ENCODE measurements around the gene RBM47.
"Not testable (repeated sequence)": the region's sequence is repeated elsewhere in the genome, so short reads cannot be mapped to it uniquely, and the experiment has no call there.

Gene RBM47

GRCh38 chr4:40563401-40563800 is 66.3 kb downstream of the RBM47 start:
- DNase-seq (ENCODE audit: low spot score) = no peak

- DNase-seq (ENCODE audit: low spot score) = no peak
These were observed 67.0 kb downstream of the RBM47 start for GRCh38 chr4:40562681-40563080.

GRCh38 chr4:40562208-40562607 is 67.5 kb downstream of the RBM47 start:
- no peak for DNase-seq (ENCODE audit: low spot score)

- DNase-seq (ENCODE audit: low spot score) = not testable (repeated sequence)
These were observed 68.0 kb downstream of the RBM47 start for GRCh38 chr4:40561543-40562177.

GRCh38 chr4:40559585-40560465 is 69.8 kb downstream of the RBM47 start:
- no peak for DNase-seq (ENCODE audit: low spot score)

- no peak for DNase-seq (ENCODE audit: low spot score)
These were observed 71.9 kb downstream of the RBM47 start for GRCh38 chr4:40557736-40558135.

- no peak for DNase-seq (ENCODE audit: low spot score)
These were observed 74.3 kb downstream of the RBM47 start for GRCh38 chr4:40555176-40555900.

- DNase-seq (ENCODE audit: low spot score) = not testable (repeated sequence)
These were observed 75.0 kb downstream of the RBM47 start for GRCh38 chr4:40554641-40555040.

GRCh38 chr4:40553995-40554394 is 75.7 kb downstream of the RBM47 start:
- no peak for DNase-seq (ENCODE audit: low spot score)

GRCh38 chr4:40552536-40552935 is 77.1 kb downstream of the RBM47 start:
- no peak for DNase-seq (ENCODE audit: low spot score)

- DNase-seq (ENCODE audit: low spot score) = not testable (repeated sequence)
These were observed 78.0 kb downstream of the RBM47 start for GRCh38 chr4:40551568-40552136.

GRCh38 chr4:40550948-40551462 is 78.7 kb downstream of the RBM47 start:
- DNase-seq (ENCODE audit: low spot score) = no peak

- DNase-seq (ENCODE audit: low spot score) = no peak
These were observed 79.5 kb downstream of the RBM47 start for GRCh38 chr4:40550196-40550595.

- DNase-seq (ENCODE audit: low spot score) = no peak
These were observed 81.4 kb downstream of the RBM47 start for GRCh38 chr4:40548256-40548655.

- no peak for DNase-seq (ENCODE audit: low spot score)
These were observed 81.9 kb downstream of the RBM47 start for GRCh38 chr4:40547789-40548132.

- no peak for DNase-seq (ENCODE audit: low spot score)
These were observed 82.5 kb downstream of the RBM47 start for GRCh38 chr4:40546969-40547788.

- no peak for DNase-seq (ENCODE audit: low spot score)
These were observed 83.2 kb downstream of the RBM47 start for GRCh38 chr4:40546506-40546905.

- DNase-seq (ENCODE audit: low spot score) = not testable (repeated sequence)
These were observed 84.2 kb downstream of the RBM47 start for GRCh38 chr4:40545487-40545886.

GRCh38 chr4:40544221-40544620 is 85.4 kb downstream of the RBM47 start:
- no peak for DNase-seq (ENCODE audit: low spot score)

- no peak for DNase-seq (ENCODE audit: low spot score)
These were observed 88.9 kb downstream of the RBM47 start for GRCh38 chr4:40540800-40541199.

GRCh38 chr4:40536032-40536431 is 93.6 kb downstream of the RBM47 start:
- DNase-seq (ENCODE audit: low spot score) = no peak

Measured in SK-N-DZ (cell line).